Neural progenitor cell (in vitro differentiated cells): ENCODE measurements around the gene CRELD2. TPM values are rescaled to one million over a fixed set of nuclear protein-coding genes. Genes with fewer than 3 reads are reported as not detected.

Source experiments
- DNase-seq: peaks from one replicate; pipeline ENCODE4 v3.0.0-alpha.2; 2016; ENCODE audit warnings: low spot score
- H2AFZ ChIP-seq: fragments of 200-600 bp; sonication (generic); replicated peaks from 2 replicates; pipeline ENCODE4 v1.6.1; 2016; ENCODE audit warnings: antibody characterized with exemption
- H3F3A ChIP-seq: fragments of 200-600 bp; sonication (generic); 2 replicates; pipeline ENCODE4 v1.6.1; 2016; ENCODE audit warnings: antibody characterized with exemption, low read depth
- H3K27ac ChIP-seq: fragments of 200-600 bp; sonication (generic); 2 replicates; pipeline ENCODE4 v1.5.1; 2016; ENCODE audit warnings: mild to moderate bottlenecking
- H3K27me3 ChIP-seq: fragments of 200-600 bp; sonication (generic); 2 replicates; pipeline ENCODE4 v1.6.1; 2016; ENCODE audit warnings: mild to moderate bottlenecking, moderate library complexity
- H3K36me3 ChIP-seq: fragments of 200-600 bp; sonication (generic); 2 replicates; pipeline ENCODE4 v1.5.1; 2016
- H3K4me1 ChIP-seq: fragments of 200-600 bp; sonication (generic); 2 replicates; pipeline ENCODE4 v1.6.1; 2016; ENCODE audit warnings: mixed run types
- H3K4me2 ChIP-seq: fragments of 200-600 bp; sonication (generic); 2 replicates; pipeline ENCODE4 v1.6.1; 2016
- H3K4me3 ChIP-seq: fragments of 200-600 bp; sonication (generic); 2 replicates; pipeline ENCODE4 v1.5.1; 2016
- H3K79me2 ChIP-seq: fragments of 200-600 bp; sonication (generic); 2 replicates; pipeline ENCODE4 v1.6.1; 2016; ENCODE audit warnings: low read depth
- H3K9ac ChIP-seq: fragments of 200-600 bp; sonication (generic); 2 replicates; pipeline ENCODE4 v1.6.1; 2016
- H3K9me3 ChIP-seq: fragments of 200-600 bp; sonication (generic); 2 replicates; pipeline ENCODE4 v1.5.1; 2016; ENCODE audit warnings: low read depth
- H4K20me1 ChIP-seq: fragments of 200-600 bp; sonication (generic); 2 replicates; pipeline ENCODE4 v1.6.1; 2016; ENCODE audit warnings: low read depth
- H3K27ac Mint-ChIP-seq: 3 replicates; pipeline ENCODE4 v1.8.0; 2021; ENCODE audit warnings: mixed read lengths
- H3K27me3 Mint-ChIP-seq: 2 replicates; pipeline ENCODE4 v1.8.0; 2022; ENCODE audit warnings: low read depth, mild to moderate bottlenecking, inconsistent platforms, moderate library complexity, mixed read lengths; ENCODE audit not compliant: insufficient read depth
- H3K36me3 Mint-ChIP-seq: 3 replicates; pipeline ENCODE4 v1.8.0; 2021; ENCODE audit warnings: mixed read lengths
- H3K4me1 Mint-ChIP-seq: 3 replicates; pipeline ENCODE4 v1.8.0; 2021; ENCODE audit warnings: mixed read lengths
- H3K4me3 Mint-ChIP-seq: 3 replicates; pipeline ENCODE4 v1.8.0; 2021; ENCODE audit warnings: mild to moderate bottlenecking, moderate library complexity, mixed read lengths
- H3K9me3 Mint-ChIP-seq: 3 replicates; pipeline ENCODE4 v1.8.0; 2020; ENCODE audit warnings: mixed read lengths
- CTCF ChIP-seq: fragments of 200-600 bp; sonication (generic); IDR thresholded peaks from 2 replicates; pipeline ENCODE4 v1.5.1; 2017; ENCODE audit warnings: antibody characterized with exemption, mild to moderate bottlenecking
- EZH2 ChIP-seq: fragments of 200-600 bp; sonication (generic); IDR thresholded peaks from 2 replicates; pipeline ENCODE4 v1.6.1; 2017; ENCODE audit warnings: antibody characterized with exemption, mild to moderate bottlenecking, moderate library complexity
- EZH2phosphoT487 ChIP-seq: fragments of 200-600 bp; sonication (generic); IDR thresholded peaks from 2 replicates; pipeline ENCODE4 v1.6.1; 2017; ENCODE audit warnings: antibody characterized with exemption
- total RNA-seq: library from RNA; depleted of rRNA; stranded (reverse); fragments of >200 nt; gene quantifications from 2 replicates; pipeline ENCODE4 v1.2.3, GENCODE V29; 2015; ENCODE audit warnings: low replicate concordance

CRELD2 gene
- total RNA-seq, 1 donor from 2014 or later, result 12.2 TPM

GRCh38 chr22:49922484-49922883 is 4.0 kb downstream of the CRELD2 start:
- H3K27ac Mint-ChIP-seq, result no peak overlapping the region

GRCh38 chr22:49922926-49923325 is 4.5 kb downstream of the CRELD2 start:
- no peak overlapping the region for H3K4me3 ChIP-seq
- H3K9me3 ChIP-seq, result no peaks in the 10 kb centered on the region
- no peak for DNase-seq
- H3K27ac ChIP-seq, result no peak overlapping the region
- peaks cover 4% of the 10 kb centered on the region for H3K36me3 Mint-ChIP-seq
- no peaks in the 10 kb centered on the region for H3K4me1 ChIP-seq
- no peaks in the 10 kb centered on the region for H3K9me3 Mint-ChIP-seq
- peaks cover 15% of the 10 kb centered on the region for H3F3A ChIP-seq
- no peaks in the 10 kb centered on the region for H4K20me1 ChIP-seq
- H3K27ac Mint-ChIP-seq, result no peak overlapping the region
- no peak overlapping the region for H3K9ac ChIP-seq
- no peaks in the 10 kb centered on the region for H3K79me2 ChIP-seq
- H3K4me1 Mint-ChIP-seq, result peaks cover 25% of the 10 kb centered on the region
- peaks cover 3% of the 10 kb centered on the region for H3K27me3 Mint-ChIP-seq
- peaks cover 8% of the 10 kb centered on the region for H3K27me3 ChIP-seq
- H3K36me3 ChIP-seq, result no peaks in the 10 kb centered on the region
- TF ChIP-seq EZH2 (no peak), EZH2phosphoT487 (no peak), CTCF (no peak)
- H2AFZ ChIP-seq, result no peak overlapping the region
- no peak overlapping the region for H3K4me2 ChIP-seq
- H3K4me3 Mint-ChIP-seq, result no peak overlapping the region

More at GRCh38 chr22:49922484-49922883, 4.0 kb downstream of the CRELD2 start:
- H3K4me3 ChIP-seq, result no peak overlapping the region
- no peaks in the 10 kb centered on the region for H3K79me2 ChIP-seq
- H3K4me2 ChIP-seq, result no peak overlapping the region
- H3K4me3 Mint-ChIP-seq, result peak overlapping the region; percentile 48
- H3K9me3 Mint-ChIP-seq, result no peaks in the 10 kb centered on the region
- H3K27ac ChIP-seq, result no peak overlapping the region
- peaks cover 4% of the 10 kb centered on the region for H3K36me3 Mint-ChIP-seq
- H3K9ac ChIP-seq, result no peak overlapping the region
- H3K27me3 Mint-ChIP-seq, result peaks cover 3% of the 10 kb centered on the region
- H3K36me3 ChIP-seq, result no peaks in the 10 kb centered on the region
- peaks cover 22% of the 10 kb centered on the region for H3K4me1 Mint-ChIP-seq
- peaks cover 18% of the 10 kb centered on the region for H3F3A ChIP-seq
- no peaks in the 10 kb centered on the region for H3K9me3 ChIP-seq
- peaks cover 8% of the 10 kb centered on the region for H3K27me3 ChIP-seq
- no peak for DNase-seq
- no peak overlapping the region for H2AFZ ChIP-seq
- H3K4me1 ChIP-seq, result no peaks in the 10 kb centered on the region
- no peaks in the 10 kb centered on the region for H4K20me1 ChIP-seq
- TF ChIP-seq EZH2phosphoT487 (no peak), CTCF (no peak), EZH2 (no peak)

GRCh38 chr22:49923445-49923844 is 5.0 kb downstream of the CRELD2 start:
- H3K4me3 ChIP-seq, result no peak overlapping the region
- no peak overlapping the region for H3K27ac ChIP-seq
- H3K36me3 ChIP-seq, result no peaks in the 10 kb centered on the region
- H3K4me1 ChIP-seq, result no peaks in the 10 kb centered on the region
- Mint-ChIP-seq H3K9me3 (no peaks in the 10 kb centered on the region), H3K27me3 (peaks cover 8% of the 10 kb centered on the region), H3K27ac (peak overlapping the region; percentile 16), H3K4me3 (no peak overlapping the region), H3K36me3 (peaks cover 4% of the 10 kb centered on the region), H3K4me1 (peaks cover 25% of the 10 kb centered on the region)
- no peak overlapping the region for H3K4me2 ChIP-seq
- TF ChIP-seq CTCF (peak; percentile 14), EZH2phosphoT487 (no peak), EZH2 (no peak)
- H3K9ac ChIP-seq, result no peak overlapping the region
- peaks cover 12% of the 10 kb centered on the region for H3F3A ChIP-seq
- H3K9me3 ChIP-seq, result no peaks in the 10 kb centered on the region
- H3K27me3 ChIP-seq, result peaks cover 11% of the 10 kb centered on the region
- no peak for DNase-seq
- H3K79me2 ChIP-seq, result no peaks in the 10 kb centered on the region
- H4K20me1 ChIP-seq, result no peaks in the 10 kb centered on the region
- no peak overlapping the region for H2AFZ ChIP-seq
